Subcutaneous adipose tissue (tissue), 4 donors: Measurements from ENCODE around the gene CRB2. TPM values are rescaled to one million over a fixed set of nuclear protein-coding genes. Genes with fewer than 3 reads are reported as not detected.

Source experiments
- total RNA-seq, 4 donors: library from RNA; depleted of rRNA; stranded (reverse); fragments of >200 nt; gene quantifications; one replicate each; pipeline ENCODE4 v1.1.0, GENCODE V29; 2016
- TF ChIP-seq, protein P1 (sequence below): fragments of 450-650 bp; IDR thresholded peaks from one replicate; pipeline ENCODE4 v1.5.1; 2016; ENCODE audit warnings: low read depth, mild to moderate bottlenecking, control low read depth, antibody characterized with exemption, moderate library complexity

Gene CRB2
- total RNA-seq, 4 donors from 2014 or later = 0.33 TPM; not detected in 3

DNA sequence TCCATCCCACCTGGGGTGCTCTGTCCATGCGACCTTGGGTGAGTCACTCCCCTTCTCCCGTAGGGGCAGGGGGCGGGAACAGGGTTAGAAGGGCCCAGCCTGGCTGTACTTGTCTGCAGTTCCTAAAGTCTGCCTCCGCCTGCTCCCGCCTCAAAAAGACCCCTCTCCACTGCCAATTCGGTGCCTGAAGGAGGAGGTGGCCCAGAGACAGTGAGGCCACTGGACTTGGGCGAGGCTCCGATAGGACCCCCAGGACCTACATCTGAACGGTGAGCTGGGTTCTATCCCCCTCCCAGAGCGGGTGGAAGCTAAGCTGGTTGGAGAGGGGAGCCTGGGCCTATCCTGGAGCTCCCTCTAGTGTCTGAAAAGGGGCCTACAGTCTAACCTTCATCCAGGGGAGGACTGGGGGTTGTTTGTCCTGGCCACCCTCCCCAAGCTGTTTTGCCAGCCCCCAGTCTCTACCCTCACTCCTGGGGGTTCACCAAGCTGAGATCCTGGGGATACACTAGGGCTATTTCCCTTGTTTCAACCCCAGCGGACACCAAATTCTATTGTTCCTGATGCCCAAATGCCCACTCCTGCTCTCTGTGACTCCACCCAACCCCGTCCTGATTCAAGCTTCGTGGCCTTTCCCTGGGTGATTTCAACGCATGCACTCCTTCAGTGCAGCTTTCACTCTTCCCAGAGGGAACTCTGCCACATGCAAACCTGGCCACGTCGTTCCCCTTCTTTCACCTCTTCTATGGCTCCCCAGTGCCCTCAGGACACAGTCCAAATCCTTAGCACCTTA, 6.1 kb upstream of the CRB2 start:
- TF ChIP-seq, protein P1, sequence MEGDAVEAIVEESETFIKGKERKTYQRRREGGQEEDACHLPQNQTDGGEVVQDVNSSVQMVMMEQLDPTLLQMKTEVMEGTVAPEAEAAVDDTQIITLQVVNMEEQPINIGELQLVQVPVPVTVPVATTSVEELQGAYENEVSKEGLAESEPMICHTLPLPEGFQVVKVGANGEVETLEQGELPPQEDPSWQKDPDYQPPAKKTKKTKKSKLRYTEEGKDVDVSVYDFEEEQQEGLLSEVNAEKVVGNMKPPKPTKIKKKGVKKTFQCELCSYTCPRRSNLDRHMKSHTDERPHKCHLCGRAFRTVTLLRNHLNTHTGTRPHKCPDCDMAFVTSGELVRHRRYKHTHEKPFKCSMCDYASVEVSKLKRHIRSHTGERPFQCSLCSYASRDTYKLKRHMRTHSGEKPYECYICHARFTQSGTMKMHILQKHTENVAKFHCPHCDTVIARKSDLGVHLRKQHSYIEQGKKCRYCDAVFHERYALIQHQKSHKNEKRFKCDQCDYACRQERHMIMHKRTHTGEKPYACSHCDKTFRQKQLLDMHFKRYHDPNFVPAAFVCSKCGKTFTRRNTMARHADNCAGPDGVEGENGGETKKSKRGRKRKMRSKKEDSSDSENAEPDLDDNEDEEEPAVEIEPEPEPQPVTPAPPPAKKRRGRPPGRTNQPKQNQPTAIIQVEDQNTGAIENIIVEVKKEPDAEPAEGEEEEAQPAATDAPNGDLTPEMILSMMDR = no peak

DNA sequence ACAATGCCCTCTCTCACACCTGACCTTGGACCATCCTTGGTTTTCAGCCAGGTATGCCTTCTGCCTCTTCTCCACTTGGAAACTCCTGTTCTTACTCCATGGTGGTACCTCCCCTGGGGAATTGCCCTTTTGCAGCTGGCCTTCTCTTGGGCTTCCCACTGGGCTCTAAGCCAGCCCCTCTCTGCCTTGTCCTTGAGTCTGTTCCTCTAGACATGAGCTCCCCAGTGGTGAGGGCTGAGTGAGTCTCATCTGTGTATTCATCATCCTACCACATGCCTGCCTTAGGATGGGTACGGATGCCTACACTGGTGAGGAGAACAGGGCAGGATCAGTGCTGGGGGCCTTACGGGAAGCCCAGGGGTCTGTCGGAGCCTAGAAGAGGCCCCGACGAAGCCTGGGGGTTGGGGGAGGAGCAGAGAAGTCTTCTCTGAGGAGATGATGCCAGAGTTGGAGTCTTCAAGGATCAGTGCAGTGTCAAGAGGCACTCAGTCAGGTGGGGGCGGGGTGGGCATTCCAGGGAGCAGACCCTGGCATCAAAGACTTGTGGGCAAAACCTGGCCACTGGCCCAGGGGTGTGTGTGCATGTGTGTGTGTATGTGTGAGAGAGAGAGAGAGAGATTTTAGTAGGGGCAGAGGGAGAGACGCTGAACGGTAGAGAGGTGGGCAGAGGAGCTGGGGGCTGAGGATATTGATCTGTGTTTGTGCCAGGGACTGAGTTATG, 5.2 kb upstream of the CRB2 start:
- TF ChIP-seq, protein P1 = no peak

DNA sequence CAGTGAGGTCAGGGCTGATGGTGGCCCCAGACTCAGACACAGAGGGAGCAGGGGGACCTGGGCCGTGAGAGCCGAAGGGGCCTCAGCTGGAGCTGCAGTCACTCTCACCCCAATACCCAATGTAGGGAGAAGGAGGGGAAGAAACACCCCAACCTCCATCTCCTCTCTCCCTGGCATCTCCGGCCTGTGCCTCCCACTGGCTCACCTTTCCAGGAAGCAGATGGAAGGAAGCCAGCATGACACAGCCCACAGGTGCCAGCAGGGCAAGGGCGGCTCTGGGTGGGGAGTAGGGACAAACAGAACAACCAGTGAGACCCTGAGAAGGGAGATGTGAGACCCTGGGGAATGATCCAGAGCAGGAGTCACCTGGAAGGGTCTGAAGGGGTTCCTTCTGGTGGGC, 3.0 kb upstream of the CRB2 start:
- TF ChIP-seq, protein P1 = no peak

DNA sequence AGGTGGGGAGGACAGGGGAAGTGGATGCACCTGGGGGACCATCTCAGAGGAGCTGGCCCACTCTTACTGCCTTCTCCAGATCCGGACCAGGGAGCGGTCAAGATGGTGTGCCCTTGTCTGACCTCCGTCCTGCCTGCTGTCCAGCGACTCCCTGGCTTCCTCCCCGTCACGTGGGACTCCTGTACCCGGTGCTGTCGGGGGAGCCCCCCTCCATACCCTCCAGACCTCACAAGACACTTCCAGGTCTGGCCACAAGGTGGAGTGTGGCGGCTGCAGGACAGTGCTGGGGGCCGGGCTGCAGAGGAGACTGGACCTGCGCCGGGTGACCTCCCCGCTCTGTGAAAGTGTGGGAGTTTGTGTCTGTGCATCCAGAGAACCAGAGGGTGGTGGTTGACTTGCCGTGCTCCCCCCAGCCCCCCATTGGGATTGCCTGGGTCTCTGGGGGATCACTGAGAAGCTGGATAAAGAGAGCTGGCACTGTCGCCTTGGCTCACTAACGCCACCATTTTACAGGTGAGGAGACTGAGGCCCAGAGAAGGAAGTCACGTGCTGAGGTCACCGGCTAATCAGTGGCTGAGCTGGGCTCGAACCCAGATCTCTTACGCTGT, 1.9 kb upstream of the CRB2 start:
- TF ChIP-seq, protein P1 = no peak

DNA sequence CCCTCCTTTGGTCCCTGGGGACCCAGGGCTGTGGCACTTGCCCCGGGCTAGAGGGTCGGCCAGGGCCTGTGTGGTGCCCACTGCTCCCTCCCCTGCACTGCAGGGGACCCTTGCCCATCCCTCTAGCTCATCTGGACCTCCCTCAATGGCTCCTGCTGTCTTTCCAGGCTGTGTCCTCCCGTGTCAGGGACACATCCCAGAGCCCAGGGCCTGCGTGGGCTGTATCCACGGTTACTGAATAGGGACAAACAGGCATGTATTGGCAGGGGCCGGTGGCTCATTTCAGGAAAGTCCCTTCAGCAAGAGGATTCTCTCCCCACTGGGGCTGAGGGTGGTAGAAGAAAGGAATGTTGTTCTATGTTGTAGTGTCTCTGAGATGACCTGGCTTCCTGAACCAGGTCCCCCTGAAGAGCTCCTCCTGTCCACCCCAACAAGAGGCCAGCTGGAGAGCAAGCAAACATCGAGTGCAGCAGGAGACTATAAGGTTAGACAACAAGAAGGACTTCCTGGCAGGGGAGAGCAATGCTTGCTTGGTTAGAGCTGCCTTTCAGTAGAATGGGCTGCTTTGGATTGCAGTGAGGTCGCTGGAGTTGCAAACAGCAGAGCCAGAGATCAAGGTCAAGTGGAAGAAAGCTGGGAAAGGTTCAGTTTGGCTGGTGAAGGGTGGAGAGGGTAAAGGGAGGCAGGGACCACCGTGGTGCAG, 1.0 kb upstream of the CRB2 start:
- TF ChIP-seq, protein P1 = no peak

DNA sequence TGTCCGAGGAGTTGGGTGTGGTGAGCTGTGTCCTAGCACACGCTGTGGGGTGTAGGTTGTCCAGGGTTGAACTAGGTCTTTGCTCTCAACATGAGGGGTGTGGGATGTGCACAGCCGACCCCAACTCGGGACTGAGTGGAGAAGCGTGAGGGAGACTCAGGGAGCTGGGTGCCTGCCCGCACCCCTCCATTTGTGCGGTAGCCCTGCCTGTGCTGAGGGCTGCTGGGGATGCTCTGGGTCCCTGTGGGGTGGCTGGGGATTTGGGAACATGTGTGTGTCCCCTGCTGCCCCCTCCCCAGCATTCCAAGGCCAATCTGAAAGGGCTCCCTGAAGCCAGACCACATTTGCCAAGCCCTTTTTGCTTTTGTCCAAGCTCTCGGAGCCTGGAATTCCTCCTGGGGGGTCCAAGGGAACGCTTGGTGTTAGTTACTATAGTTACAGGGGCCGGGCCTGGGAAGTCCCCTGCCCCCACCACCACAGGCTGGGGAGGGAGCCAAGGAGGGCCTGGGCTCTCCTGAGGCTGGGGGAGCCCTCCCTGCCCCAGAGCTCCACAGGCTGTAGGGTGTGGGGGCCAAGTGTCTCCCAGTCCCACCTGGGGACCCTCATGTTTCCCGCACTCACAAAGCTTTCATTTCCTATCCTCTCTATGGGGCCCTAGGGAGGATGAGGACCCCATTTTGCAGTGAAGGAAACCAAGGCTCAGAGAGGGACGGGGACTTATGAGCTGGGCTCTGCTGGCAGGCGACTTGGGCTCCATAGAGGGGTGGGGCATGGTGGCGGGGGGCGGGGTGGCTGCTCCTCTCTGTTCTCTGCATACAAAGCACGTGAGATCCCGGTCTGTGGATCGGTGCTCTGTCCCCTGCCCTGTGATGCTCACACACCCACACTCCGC, 1.1 kb downstream of the CRB2 start:
- TF ChIP-seq, protein P1 = no peak
